Measurements from ENCODE around the gene ARFGEF3. TPM values are rescaled to one million over a fixed set of nuclear protein-coding genes. Genes with fewer than 3 reads are reported as not detected.
"Not testable (repeated sequence)": the region's sequence is repeated elsewhere in the genome, so short reads cannot be mapped to it uniquely, and the experiment has no call there.

ARFGEF3 gene
- polyA plus RNA-seq, 1 of the 3 experiments (the other 2 are of a cell fraction) = not detected

DNA sequence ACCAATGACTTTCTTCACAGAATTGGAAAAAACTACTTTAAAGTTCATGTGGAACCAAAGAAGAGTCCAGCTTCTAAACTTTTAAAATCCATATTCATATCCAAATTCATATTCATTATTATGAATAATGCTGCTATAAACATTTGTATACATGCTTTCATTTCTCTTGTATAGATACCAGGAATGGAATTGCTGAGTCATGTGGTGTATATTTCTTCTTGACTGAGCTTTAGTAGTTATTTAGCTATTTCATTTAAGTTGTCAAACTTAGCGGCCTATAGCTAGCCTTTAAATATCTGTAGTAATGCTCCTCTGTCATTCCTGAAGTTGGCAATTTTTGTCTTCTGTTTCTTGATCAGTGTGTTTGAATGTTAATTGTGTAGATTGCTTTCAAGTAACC, 196.2 kb downstream of the ARFGEF3 start:
- Histone ChIP-seq H3K4me3 (ENCODE audit: low read depth in 2 of 2, low read length in 1 of 2) (no peak overlapping the region), H3K27ac (ENCODE audit: low read depth in 2 of 2, low read length in 1 of 2) (no peak overlapping the region), H3K9ac (no peak overlapping the region), H3K4me2 (no peak overlapping the region), H3K9me2 (no peaks in the 10 kb centered on the region), H3K9me3 (no peaks in the 10 kb centered on the region), H2AFZ (ENCODE audit: low read depth) (no peak overlapping the region), H3K79me2 (ENCODE audit: insufficient read depth) (no peaks in the 10 kb centered on the region), H3K4me1 (ENCODE audit: control insufficient read depth in 1 of 2, insufficient read depth in 2 of 2, low read depth in 1 of 2, low read length in 1 of 2) (no peaks in the 10 kb centered on the region), H3K27me3 (ENCODE audit: insufficient read depth) (no peaks in the 10 kb centered on the region), H3F3A (replicated peaks; ENCODE audit: insufficient read depth) (no peaks in the 10 kb centered on the region), H4K20me1 (ENCODE audit: insufficient read depth) (no peaks in the 10 kb centered on the region), H3K36me3 (replicated peaks in 1 of 2; ENCODE audit: control insufficient read depth in 1 of 2, insufficient read depth in 2 of 2, low read length in 1 of 2) (no peaks in the 10 kb centered on the region)
- no peak for TF ChIP-seq MXI1 (IDR thresholded peaks at IDR 0.05; ENCODE audit: low read depth, low read length)
- TF ChIP-seq, protein P1, sequence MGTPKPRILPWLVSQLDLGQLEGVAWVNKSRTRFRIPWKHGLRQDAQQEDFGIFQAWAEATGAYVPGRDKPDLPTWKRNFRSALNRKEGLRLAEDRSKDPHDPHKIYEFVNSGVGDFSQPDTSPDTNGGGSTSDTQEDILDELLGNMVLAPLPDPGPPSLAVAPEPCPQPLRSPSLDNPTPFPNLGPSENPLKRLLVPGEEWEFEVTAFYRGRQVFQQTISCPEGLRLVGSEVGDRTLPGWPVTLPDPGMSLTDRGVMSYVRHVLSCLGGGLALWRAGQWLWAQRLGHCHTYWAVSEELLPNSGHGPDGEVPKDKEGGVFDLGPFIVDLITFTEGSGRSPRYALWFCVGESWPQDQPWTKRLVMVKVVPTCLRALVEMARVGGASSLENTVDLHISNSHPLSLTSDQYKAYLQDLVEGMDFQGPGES (IDR thresholded peaks at IDR 0.05; ENCODE audit: low read depth, low read length) = no peak
- TF ChIP-seq RXRA (IDR thresholded peaks at IDR 0.05; ENCODE audit: borderline replicate concordance, low read depth) = no peak
- TF ChIP-seq, protein P2, sequence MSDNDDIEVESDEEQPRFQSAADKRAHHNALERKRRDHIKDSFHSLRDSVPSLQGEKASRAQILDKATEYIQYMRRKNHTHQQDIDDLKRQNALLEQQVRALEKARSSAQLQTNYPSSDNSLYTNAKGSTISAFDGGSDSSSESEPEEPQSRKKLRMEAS (IDR thresholded peaks at IDR 0.05; ENCODE audit: low read depth) = no peak
- TF ChIP-seq, protein P3, sequence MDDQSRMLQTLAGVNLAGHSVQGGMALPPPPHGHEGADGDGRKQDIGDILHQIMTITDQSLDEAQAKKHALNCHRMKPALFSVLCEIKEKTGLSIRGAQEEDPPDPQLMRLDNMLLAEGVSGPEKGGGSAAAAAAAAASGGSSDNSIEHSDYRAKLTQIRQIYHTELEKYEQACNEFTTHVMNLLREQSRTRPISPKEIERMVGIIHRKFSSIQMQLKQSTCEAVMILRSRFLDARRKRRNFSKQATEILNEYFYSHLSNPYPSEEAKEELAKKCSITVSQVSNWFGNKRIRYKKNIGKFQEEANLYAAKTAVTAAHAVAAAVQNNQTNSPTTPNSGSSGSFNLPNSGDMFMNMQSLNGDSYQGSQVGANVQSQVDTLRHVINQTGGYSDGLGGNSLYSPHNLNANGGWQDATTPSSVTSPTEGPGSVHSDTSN (IDR thresholded peaks at IDR 0.05) = no peak
- CTCF ChIA-PET = no interaction called here
- DNase-seq = no peak
- WGBS (ENCODE audit: low lambda C conversion rate) = 29% methylated on average over 1 of the region's 1 CpG
- POLR2A ChIA-PET = no interaction called here

DNA sequence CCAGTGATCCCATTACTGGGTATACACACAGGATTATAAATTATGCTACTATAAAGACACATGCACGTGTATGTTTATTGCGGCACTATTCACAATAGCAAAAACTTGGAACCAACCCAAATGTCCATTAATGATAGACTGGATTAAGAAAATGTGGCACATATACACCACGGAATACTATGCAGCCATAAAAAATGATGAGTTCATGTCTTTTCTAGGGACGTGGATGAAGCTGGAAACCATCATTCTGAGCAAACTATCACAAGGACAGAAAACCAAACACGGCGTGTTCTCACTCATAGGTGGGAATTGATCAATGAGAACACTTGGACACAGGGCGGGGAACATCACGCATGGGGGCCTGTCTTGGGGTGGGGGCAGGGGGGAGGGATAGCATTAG, 206.9 kb downstream of the ARFGEF3 start:
- H3K4me1 ChIP-seq (ENCODE audit: control insufficient read depth in 1 of 2, insufficient read depth in 2 of 2, low read depth in 1 of 2, low read length in 1 of 2); H3K79me2 ChIP-seq (ENCODE audit: insufficient read depth); H2AFZ ChIP-seq (ENCODE audit: low read depth); CTCF ChIA-PET; POLR2A ChIA-PET; H3K9me3 ChIP-seq; H3K9ac ChIP-seq; H3K27ac ChIP-seq (ENCODE audit: low read depth in 2 of 2, low read length in 1 of 2); DNase-seq; H3K36me3 ChIP-seq (replicated peaks in 1 of 2; ENCODE audit: control insufficient read depth in 1 of 2, insufficient read depth in 2 of 2, low read length in 1 of 2); H3K9me2 ChIP-seq; H4K20me1 ChIP-seq (ENCODE audit: insufficient read depth); H3K4me3 ChIP-seq (ENCODE audit: low read depth in 2 of 2, low read length in 1 of 2); H3K4me2 ChIP-seq; H3K27me3 ChIP-seq (ENCODE audit: insufficient read depth); H3F3A ChIP-seq (replicated peaks; ENCODE audit: insufficient read depth): not testable (repeated sequence)
- WGBS (ENCODE audit: low lambda C conversion rate) = 51% methylated on average over 8 of the region's 8 CpGs

DNA sequence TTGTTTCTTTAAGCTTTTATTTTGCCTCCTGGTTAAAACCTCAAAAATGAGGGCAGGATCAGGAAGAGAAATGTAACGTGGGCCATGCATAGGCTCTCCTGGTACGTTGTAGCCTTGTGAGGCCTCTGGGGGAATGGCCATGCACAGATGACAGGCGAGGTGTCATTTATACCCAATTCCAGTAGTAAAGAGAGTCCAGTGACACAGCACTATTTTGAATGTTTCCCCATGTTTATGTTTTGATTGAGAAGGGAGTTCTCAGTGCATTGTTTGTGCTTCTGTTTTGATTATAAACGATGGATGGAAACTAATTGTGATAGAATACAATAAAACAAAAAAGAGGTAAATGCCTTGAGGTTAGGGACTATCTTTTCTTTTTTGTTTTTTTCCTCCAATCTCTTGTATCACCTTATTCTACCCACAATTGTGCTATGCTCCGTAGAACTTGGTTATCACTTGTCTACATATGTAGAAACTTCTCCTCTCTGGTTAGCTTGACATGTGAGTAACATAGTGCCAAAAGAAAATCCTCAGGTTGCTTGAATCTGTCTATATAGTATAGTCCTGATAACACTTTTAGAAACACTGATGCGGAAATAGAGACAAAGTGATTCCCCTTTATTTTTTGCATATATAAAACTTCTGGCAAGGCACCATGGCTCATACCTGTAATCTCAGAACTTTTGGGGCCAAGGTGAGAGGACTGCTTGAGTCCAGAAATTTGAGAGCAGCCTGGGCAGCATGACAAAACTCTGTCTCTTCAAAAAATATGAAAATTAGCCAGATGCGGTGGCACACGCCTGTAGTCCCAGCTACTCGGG, 209.1 kb downstream of the ARFGEF3 start:
- POLR2A ChIA-PET = no interaction called here
- H3K36me3 ChIP-seq (replicated peaks in 1 of 2; ENCODE audit: control insufficient read depth in 1 of 2, insufficient read depth in 2 of 2, low read length in 1 of 2) = no peaks in the 10 kb centered on the region
- no peaks in the 10 kb centered on the region; a peak in 1 of 4 replicates for H3K4me1 ChIP-seq (ENCODE audit: control insufficient read depth in 1 of 2, insufficient read depth in 2 of 2, low read depth in 1 of 2, low read length in 1 of 2)
- no peaks in the 10 kb centered on the region for H3K9me3 ChIP-seq
- no peaks in the 10 kb centered on the region for H3K27me3 ChIP-seq (ENCODE audit: insufficient read depth)
- H3F3A ChIP-seq (replicated peaks; ENCODE audit: insufficient read depth) = no peaks in the 10 kb centered on the region
- CTCF ChIA-PET = interaction anchor here (1.0 to 1.9 kb wide), 3 partner anchors 12 to 33 kb away, joined by 3 to 7 read pairs (median 5); partner anchors contain the start of gene HEBP2
- no peak for DNase-seq
- no peak overlapping the region for H2AFZ ChIP-seq (ENCODE audit: low read depth)
- no peaks in the 10 kb centered on the region for H3K9me2 ChIP-seq
- H4K20me1 ChIP-seq (ENCODE audit: insufficient read depth) = no peaks in the 10 kb centered on the region
- H3K27ac ChIP-seq (ENCODE audit: low read depth in 2 of 2, low read length in 1 of 2) = no peak overlapping the region
- no peaks in the 10 kb centered on the region for H3K79me2 ChIP-seq (ENCODE audit: insufficient read depth)
- 48% methylated on average over 9 of the region's 9 CpGs for WGBS (ENCODE audit: low lambda C conversion rate)
- no peak overlapping the region for H3K4me2 ChIP-seq
- no peak overlapping the region for H3K4me3 ChIP-seq (ENCODE audit: low read depth in 2 of 2, low read length in 1 of 2)
- no peak overlapping the region for H3K9ac ChIP-seq
- TF ChIP-seq NFIC (IDR thresholded peaks at IDR 0.05; ENCODE audit: borderline replicate concordance) (no peak), RXRA (IDR thresholded peaks at IDR 0.05; ENCODE audit: borderline replicate concordance, low read depth) (no peak), SIN3A (IDR thresholded peaks at IDR 0.05; ENCODE audit: borderline replicate concordance, low read depth, low read length) (no peak), TCF12 (IDR thresholded peaks at IDR 0.05) (no peak), RAD21 (IDR thresholded peaks at IDR 0.05; ENCODE audit: low read length) (no peak), EZH2phosphoT487 (IDR thresholded peaks at IDR 0.05; ENCODE audit: borderline replicate concordance, low read depth) (no peak), FOSL2 (IDR thresholded peaks at IDR 0.05; ENCODE audit: borderline replicate concordance, low read depth) (no peak), EP300 (IDR thresholded peaks at IDR 0.05; ENCODE audit: borderline replicate concordance in 1 of 2, low read depth in 1 of 2, low read length in 1 of 2) (no peak), YY1 (IDR thresholded peaks at IDR 0.05; ENCODE audit: low read depth) (no peak)
- TF ChIP-seq, protein P4, sequence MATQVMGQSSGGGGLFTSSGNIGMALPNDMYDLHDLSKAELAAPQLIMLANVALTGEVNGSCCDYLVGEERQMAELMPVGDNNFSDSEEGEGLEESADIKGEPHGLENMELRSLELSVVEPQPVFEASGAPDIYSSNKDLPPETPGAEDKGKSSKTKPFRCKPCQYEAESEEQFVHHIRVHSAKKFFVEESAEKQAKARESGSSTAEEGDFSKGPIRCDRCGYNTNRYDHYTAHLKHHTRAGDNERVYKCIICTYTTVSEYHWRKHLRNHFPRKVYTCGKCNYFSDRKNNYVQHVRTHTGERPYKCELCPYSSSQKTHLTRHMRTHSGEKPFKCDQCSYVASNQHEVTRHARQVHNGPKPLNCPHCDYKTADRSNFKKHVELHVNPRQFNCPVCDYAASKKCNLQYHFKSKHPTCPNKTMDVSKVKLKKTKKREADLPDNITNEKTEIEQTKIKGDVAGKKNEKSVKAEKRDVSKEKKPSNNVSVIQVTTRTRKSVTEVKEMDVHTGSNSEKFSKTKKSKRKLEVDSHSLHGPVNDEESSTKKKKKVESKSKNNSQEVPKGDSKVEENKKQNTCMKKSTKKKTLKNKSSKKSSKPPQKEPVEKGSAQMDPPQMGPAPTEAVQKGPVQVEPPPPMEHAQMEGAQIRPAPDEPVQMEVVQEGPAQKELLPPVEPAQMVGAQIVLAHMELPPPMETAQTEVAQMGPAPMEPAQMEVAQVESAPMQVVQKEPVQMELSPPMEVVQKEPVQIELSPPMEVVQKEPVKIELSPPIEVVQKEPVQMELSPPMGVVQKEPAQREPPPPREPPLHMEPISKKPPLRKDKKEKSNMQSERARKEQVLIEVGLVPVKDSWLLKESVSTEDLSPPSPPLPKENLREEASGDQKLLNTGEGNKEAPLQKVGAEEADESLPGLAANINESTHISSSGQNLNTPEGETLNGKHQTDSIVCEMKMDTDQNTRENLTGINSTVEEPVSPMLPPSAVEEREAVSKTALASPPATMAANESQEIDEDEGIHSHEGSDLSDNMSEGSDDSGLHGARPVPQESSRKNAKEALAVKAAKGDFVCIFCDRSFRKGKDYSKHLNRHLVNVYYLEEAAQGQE (IDR thresholded peaks at IDR 0.05; ENCODE audit: low read depth, low read length) = no peak
- TF ChIP-seq, protein P2 (IDR thresholded peaks at IDR 0.05; ENCODE audit: low read depth) = no peak
